Bronchial epithelial cell (primary cell): ENCODE measurements around the gene CENPV. TPM values are rescaled to one million over a fixed set of nuclear protein-coding genes. Genes with fewer than 3 reads are reported as not detected.

Experiments used
- DNase-seq: peaks from one replicate; pipeline ENCODE4 v3.0.0-alpha.2; 2010; ENCODE audit warnings: low read depth
- FAIRE-seq: peaks from 2 replicates; lab custom pipeline; 2011; peaks lifted over from hg19 to GRCh38; lab: Jason Lieb, UNC
- H3K27me3 ChIP-seq: 2 replicates; pipeline ENCODE4 v1.5.1; 2011; ENCODE audit warnings: low read length; ENCODE audit not compliant: control insufficient read depth, insufficient read depth
- H3K36me3 ChIP-seq: 2 replicates; pipeline ENCODE4 v1.5.1; 2011; ENCODE audit warnings: low read length; ENCODE audit not compliant: control insufficient read depth, insufficient read depth
- H3K4me3 ChIP-seq: 2 replicates; pipeline ENCODE4 v1.5.1; 2011; ENCODE audit warnings: mild to moderate bottlenecking, low read depth, low read length, control low read depth
- CTCF ChIP-seq: IDR thresholded peaks from 2 replicates; pipeline ENCODE4 v1.5.1; 2011; ENCODE audit warnings: mild to moderate bottlenecking, moderate library complexity, low read length, control low read depth, inconsistent platforms; ENCODE audit not compliant: insufficient read depth, severe bottlenecking
- total RNA-seq: library from RNA; depleted of rRNA; stranded (reverse); fragments of >200 nt; gene quantifications from 2 replicates; pipeline ENCODE4 v1.2.1, GENCODE V29; 2014

Gene CENPV
- total RNA-seq, 1 donor from 2014 or later, result 17.4 TPM

- TF ChIP-seq CTCF, result peak; percentile 38
- no peak overlapping the region for H3K4me3 ChIP-seq
- no peaks in the 10 kb centered on the region for H3K36me3 ChIP-seq
- FAIRE-seq (no peak), DNase-seq (peak; percentile 23)
- H3K27me3 ChIP-seq, result no peaks in the 10 kb centered on the region
Observed at GRCh38 chr17:16304830-16305229, 48.4 kb downstream of the CENPV start.

GRCh38 chr17:16302856-16303255 is 50.4 kb downstream of the CENPV start:
- no peak for DNase-seq
- TF ChIP-seq CTCF, result no peak
- H3K27me3 ChIP-seq, result no peaks in the 10 kb centered on the region
- H3K4me3 ChIP-seq, result no peak overlapping the region
- H3K36me3 ChIP-seq, result no peaks in the 10 kb centered on the region
- no peak for FAIRE-seq

GRCh38 chr17:16301963-16302855 is 51.1 kb downstream of the CENPV start:
- Histone ChIP-seq H3K36me3 (no peaks in the 10 kb centered on the region), H3K27me3 (no peaks in the 10 kb centered on the region), H3K4me3 (no peak overlapping the region)
- DNase-seq, result peak; percentile 59
- TF ChIP-seq CTCF, result no peak
- FAIRE-seq, result no peak

GRCh38 chr17:16300554-16300953 is 52.7 kb downstream of the CENPV start:
- H3K4me3 ChIP-seq, result no peak overlapping the region
- TF ChIP-seq CTCF, result no peak
- H3K36me3 ChIP-seq, result no peaks in the 10 kb centered on the region
- DNase-seq (no peak), FAIRE-seq (no peak)
- H3K27me3 ChIP-seq, result no peaks in the 10 kb centered on the region

GRCh38 chr17:16298140-16298662 is 55.1 kb downstream of the CENPV start:
- FAIRE-seq (no peak), DNase-seq (no peak)
- H3K27me3 ChIP-seq, result no peaks in the 10 kb centered on the region
- no peak for TF ChIP-seq CTCF
- H3K36me3 ChIP-seq, result no peaks in the 10 kb centered on the region
- no peak overlapping the region for H3K4me3 ChIP-seq
